H1 (cell line): ENCODE measurements around the gene WWP2.

Experiments
- POLR2A ChIP-seq, 2 experiments: IDR thresholded peaks; 1 replicate in 1 of 2; 2 replicates in 1 of 2; pipeline ENCODE4 v1.6.1; 2011; ENCODE audit warnings: low read depth in 2 of 2, low read length in 2 of 2, mild to moderate bottlenecking in 2 of 2; ENCODE audit errors: control extremely low read depth in 1 of 2
- RFX5 ChIP-seq: IDR thresholded peaks from 2 replicates; pipeline ENCODE4 v1.6.1; 2011; ENCODE audit warnings: low read depth, low read length, improper control_type of control experiment, borderline replicate concordance

GRCh38 chr16:69830534-69831211 lies 68.5 kb downstream of the WWP2 start:
- no peak for TF ChIP-seq RFX5
- no peak for TF ChIP-seq POLR2A (IDR thresholded peaks at IDR 0.05; ENCODE audit: control extremely low read depth in 1 of 2, low read depth in 2 of 2, low read length in 2 of 2)
